Memory B cell (primary cell): ENCODE data around the gene C16orf46.
A peak's percentile ranks its signal among the peaks of the same experiment; 100 is the strongest.
"Not testable (repeated sequence)": the region's sequence is repeated elsewhere in the genome, so short reads cannot be mapped to it uniquely, and the experiment has no call there.

ENCODE experiments used
- ATAC-seq: fragments of 150-1000 bp; cut with Tn5 transposase; 2 replicates; pipeline ENCODE4 v1.10.0; 2021; ENCODE audit warnings: low read depth, mild to moderate bottlenecking, moderate library complexity
- DNase-seq, 2 donors: peaks; one replicate each; pipeline ENCODE4 v3.0.0; 2022; ENCODE audit warnings: low spot score in 2 of 2
- H3K27ac Mint-ChIP-seq: one replicate; pipeline ENCODE4 v1.8.0; 2022; ENCODE audit warnings: mild to moderate bottlenecking, moderate library complexity, mixed read lengths
- H3K27me3 Mint-ChIP-seq: one replicate; pipeline ENCODE4 v1.8.0; 2022; ENCODE audit warnings: mixed read lengths
- H3K36me3 Mint-ChIP-seq: one replicate; pipeline ENCODE4 v1.8.0; 2022; ENCODE audit warnings: mild to moderate bottlenecking, mixed read lengths
- H3K4me1 Mint-ChIP-seq: one replicate; pipeline ENCODE4 v1.8.0; 2022; ENCODE audit warnings: mixed read lengths
- H3K4me3 Mint-ChIP-seq: one replicate; pipeline ENCODE4 v1.8.0; 2022; ENCODE audit warnings: mild to moderate bottlenecking, moderate library complexity, mixed read lengths
- H3K9me3 Mint-ChIP-seq: one replicate; pipeline ENCODE4 v1.8.0; 2022; ENCODE audit warnings: mixed read lengths

The C16orf46 gene, protein sequence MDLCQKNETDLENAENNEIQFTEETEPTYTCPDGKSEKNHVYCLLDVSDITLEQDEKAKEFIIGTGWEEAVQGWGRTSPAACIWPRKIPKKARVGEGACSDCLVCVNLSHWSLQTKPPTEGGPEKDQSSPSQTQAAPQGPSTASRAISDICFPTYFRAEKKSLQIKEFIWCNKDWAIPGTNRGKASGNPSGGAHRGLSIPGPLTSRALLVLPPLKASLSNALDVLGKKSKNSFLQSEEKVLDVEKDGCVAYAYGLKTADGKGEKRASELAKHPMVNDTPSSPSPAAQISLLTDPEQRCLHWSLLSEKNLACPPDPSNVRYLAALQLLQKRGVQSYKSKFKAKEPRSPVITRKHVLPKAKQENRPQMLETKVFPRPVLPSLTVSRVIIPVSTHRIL

DNA sequence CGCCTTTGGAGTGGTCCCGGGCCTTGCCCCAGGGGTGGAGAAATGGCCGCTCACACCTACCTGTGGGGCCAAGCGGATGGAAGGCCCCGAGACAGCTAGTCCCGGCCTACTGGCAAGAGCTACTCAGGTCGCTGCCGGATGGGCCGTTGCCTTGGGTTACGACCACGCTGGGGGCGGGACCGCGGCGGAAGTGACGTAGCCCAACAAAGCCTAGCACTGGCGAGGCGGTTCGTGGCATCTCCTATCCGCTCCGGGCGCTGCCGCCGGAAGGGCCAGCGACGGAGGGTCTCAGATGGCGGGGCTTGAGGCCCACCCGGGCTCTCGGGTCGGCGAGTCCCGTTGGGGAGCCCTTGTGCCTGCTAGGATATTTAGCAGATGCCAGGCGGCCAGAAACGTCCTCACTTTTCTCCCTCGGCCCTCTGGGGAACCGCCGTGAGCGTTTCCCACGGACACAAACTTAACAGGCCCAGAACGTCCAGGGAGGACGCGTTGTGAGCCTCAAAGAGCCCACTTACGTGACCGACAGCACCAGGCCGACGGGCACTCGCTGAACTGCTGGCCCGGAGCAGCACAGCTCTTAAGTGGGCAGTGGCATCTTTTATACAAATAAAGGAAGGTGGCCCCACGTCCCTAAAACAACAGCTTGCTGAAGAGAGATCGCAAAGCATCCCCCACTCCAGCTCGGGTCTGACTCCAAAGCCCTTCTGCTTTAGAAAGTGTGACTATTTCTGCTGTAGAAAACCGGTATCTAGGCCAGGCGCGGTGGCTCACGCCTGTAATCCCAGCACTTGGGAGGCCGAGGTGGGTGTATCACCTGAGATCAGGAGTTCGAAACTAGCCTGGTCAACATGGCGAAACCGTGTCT is at the start of gene C16orf46:
C16orf46 (minus strand) TSS at position 163 of the 865 bp plus-strand sequence. CDS start 13,283 bp downstream, outside the sequence.
- Mint-ChIP-seq H3K4me3 (peak within 1 kb of the TSS; percentile 25), H3K36me3 (no peaks in the 10 kb centered on the region), H3K27ac (no peak within 1 kb of the TSS), H3K9me3 (no peaks in the 10 kb centered on the region), H3K4me1 (no peaks in the 10 kb centered on the region), H3K27me3 (no peaks in the 10 kb centered on the region)
- DNase-seq: peak in 1 of 2 donors; percentile 98
- ATAC-seq: peak; percentile 81

- no peak overlapping the region for H3K27ac Mint-ChIP-seq
- H3K36me3 Mint-ChIP-seq: no peaks in the 10 kb centered on the region
- H3K27me3 Mint-ChIP-seq: peaks cover 11% of the 10 kb centered on the region
- DNase-seq (no peak), ATAC-seq (no peak)
- H3K4me1 Mint-ChIP-seq: no peaks in the 10 kb centered on the region
- H3K4me3 Mint-ChIP-seq: no peak overlapping the region
- H3K9me3 Mint-ChIP-seq: peaks cover 2% of the 10 kb centered on the region
These were observed 46.2 kb upstream of the C16orf46 start for GRCh38 chr16:81123092-81123852.

DNA sequence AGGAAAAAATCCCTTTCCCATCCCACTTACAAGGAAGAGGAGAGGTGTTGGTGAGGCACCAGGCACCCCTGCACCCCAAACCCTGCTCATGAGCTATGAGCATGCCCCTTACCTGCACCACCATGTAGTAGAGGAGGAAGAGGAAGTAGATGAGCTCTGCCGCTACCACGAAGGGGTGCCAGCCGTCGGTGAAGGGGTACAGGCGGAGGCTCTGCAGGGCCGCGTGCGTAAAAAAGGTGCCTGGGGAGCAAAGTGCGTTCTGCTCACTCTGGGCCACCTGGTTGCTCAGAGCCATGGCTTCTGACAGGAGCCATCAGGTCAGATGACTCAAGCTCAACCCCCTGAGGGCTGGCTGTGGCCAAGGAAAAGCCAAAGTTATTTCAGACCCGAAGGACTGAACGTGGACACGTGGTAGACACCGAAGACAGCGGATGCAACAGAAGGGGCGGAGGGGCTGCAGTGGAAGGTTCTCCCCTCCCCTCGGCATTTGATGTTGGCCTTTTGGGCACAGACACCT is 44.5 kb upstream of the C16orf46 start:
- ATAC-seq (no peak), DNase-seq (no peak)
- Mint-ChIP-seq H3K4me3 (no peak overlapping the region), H3K36me3 (no peaks in the 10 kb centered on the region), H3K27ac (no peak overlapping the region), H3K4me1 (no peaks in the 10 kb centered on the region), H3K27me3 (peaks cover 11% of the 10 kb centered on the region), H3K9me3 (peaks cover 2% of the 10 kb centered on the region)

DNA sequence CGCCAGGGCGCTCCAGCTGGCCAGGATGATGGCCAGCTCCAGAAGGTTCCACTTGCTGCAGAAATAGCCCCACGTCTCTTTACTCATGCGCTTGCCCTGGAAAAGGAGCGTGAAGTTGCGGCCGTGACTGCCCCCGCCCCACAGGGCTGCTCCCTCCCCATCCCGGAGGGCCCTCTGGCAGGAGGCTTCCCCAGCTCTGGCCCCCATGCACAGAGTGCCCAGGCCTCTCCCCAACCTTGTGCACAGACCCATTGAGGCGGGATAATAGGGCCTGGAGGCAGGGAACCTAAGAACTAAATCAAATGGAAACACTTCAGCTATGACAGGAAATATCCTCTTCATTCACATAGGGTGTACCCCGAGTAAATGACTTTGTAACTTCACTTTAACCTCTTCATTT is 40.4 kb upstream of the C16orf46 start:
- no peaks in the 10 kb centered on the region for H3K36me3 Mint-ChIP-seq
- H3K4me3 Mint-ChIP-seq: no peak overlapping the region
- H3K9me3 Mint-ChIP-seq: peaks cover 2% of the 10 kb centered on the region
- no peak for ATAC-seq
- no peak for DNase-seq
- H3K4me1 Mint-ChIP-seq: no peaks in the 10 kb centered on the region
- H3K27ac Mint-ChIP-seq: no peak overlapping the region
- peaks cover 12% of the 10 kb centered on the region for H3K27me3 Mint-ChIP-seq

DNA sequence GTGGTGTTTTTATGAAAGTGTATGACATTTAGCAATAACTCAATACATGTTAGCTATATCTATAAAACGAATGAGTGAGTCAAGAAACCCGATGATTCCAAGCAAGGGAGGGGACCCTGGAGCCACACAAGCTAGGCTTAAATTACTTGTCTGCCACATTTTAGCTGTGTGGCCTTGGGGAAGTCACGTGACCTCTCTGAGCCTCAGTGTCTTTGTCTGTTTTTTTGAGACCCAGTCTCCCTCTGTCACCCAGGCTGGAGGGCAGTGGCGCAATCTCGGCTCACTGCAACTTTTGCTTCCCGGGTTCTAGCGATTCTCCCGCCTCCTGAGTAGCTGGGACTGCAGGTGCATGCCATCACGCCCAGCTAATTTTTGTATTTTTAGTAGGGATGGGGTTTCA is 39.2 kb upstream of the C16orf46 start:
- DNase-seq: no peak
- H3K9me3 Mint-ChIP-seq: peaks cover 2% of the 10 kb centered on the region
- H3K27me3 Mint-ChIP-seq: peaks cover 13% of the 10 kb centered on the region
- no peaks in the 10 kb centered on the region for H3K4me1 Mint-ChIP-seq
- no peak for ATAC-seq
- H3K4me3 Mint-ChIP-seq: no peak overlapping the region
- peak overlapping the region; percentile 64 for H3K27ac Mint-ChIP-seq
- H3K36me3 Mint-ChIP-seq: no peaks in the 10 kb centered on the region

DNA sequence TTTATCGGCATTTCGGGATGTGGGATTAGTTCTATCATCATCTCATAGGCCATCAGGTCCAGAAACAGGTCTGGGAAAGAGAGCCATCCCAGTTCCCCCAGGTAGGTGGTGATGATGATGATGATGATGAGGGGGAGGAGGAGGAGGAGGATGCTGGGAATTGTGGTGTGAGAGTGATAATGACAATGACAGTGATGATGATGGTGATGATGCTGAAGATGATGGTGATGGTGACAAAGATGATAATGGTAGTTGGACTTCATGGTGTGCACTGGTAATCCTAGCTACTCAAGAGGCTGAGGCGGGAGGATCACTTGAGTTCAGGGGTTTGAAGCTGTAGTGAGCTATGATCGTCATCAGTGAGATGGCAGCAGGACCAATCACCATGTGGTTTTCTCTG is 35.4 kb upstream of the C16orf46 start:
- Mint-ChIP-seq H3K27ac (no peak overlapping the region), H3K4me1 (no peaks in the 10 kb centered on the region), H3K36me3 (no peaks in the 10 kb centered on the region), H3K27me3 (peaks cover 13% of the 10 kb centered on the region), H3K9me3 (no peaks in the 10 kb centered on the region), H3K4me3 (no peak overlapping the region)
- DNase-seq: no peak
- ATAC-seq: no peak

DNA sequence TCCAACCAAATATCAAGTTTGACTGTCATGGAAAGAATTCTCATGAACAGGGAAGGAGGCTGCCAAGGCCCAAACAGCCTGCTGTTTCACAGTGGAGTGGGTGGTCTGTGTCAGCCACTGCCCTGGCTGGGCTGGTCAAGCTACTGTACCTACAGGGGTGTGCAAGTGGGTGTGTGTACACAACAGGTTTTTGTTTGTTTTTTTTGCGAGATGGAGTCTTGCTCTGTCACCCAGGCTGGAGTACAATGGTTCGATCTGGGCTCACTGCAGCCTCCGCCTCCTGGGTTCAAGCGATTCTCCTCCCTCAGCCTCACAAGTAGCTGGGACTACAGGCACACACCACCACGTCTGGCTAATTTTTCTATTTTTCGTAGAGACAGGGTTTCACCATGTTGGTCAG is 32.2 kb upstream of the C16orf46 start:
- not testable (repeated sequence) for H3K4me3 Mint-ChIP-seq, H3K4me1 Mint-ChIP-seq, DNase-seq, ATAC-seq, H3K36me3 Mint-ChIP-seq, H3K9me3 Mint-ChIP-seq, H3K27ac Mint-ChIP-seq
- peaks cover 14% of the 10 kb centered on the region for H3K27me3 Mint-ChIP-seq

DNA sequence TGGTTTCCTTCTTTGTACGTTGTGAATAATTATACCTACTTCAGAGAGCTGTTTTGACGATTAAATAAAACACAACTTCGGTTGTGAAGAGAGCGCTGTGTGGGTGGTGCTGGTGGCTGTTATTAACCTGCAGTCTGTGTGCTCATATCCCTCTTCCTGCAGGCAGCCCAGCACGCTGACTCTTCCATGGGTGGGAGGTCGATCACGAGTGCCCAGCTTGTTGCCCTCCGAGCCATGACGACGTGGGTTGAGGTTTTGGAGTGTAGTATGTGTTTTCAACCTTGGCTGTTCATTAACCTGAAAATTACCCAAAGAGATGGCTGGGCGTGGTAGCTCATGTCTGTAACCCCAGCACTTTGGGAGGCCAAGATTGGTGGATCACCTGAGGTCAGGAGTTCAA is 30.5 kb upstream of the C16orf46 start:
- Mint-ChIP-seq H3K4me1 (no peaks in the 10 kb centered on the region), H3K27ac (no peak overlapping the region), H3K27me3 (peaks cover 13% of the 10 kb centered on the region), H3K36me3 (no peaks in the 10 kb centered on the region), H3K4me3 (no peak overlapping the region), H3K9me3 (no peaks in the 10 kb centered on the region)
- ATAC-seq (no peak), DNase-seq (no peak)

GRCh38 chr16:81106826-81107503 is 29.9 kb upstream of the C16orf46 start:
- no peaks in the 10 kb centered on the region for H3K9me3 Mint-ChIP-seq
- DNase-seq (no peak), ATAC-seq (no peak)
- H3K4me1 Mint-ChIP-seq: no peaks in the 10 kb centered on the region
- no peak overlapping the region for H3K27ac Mint-ChIP-seq
- no peak overlapping the region for H3K4me3 Mint-ChIP-seq
- H3K36me3 Mint-ChIP-seq: no peaks in the 10 kb centered on the region
- H3K27me3 Mint-ChIP-seq: peaks cover 12% of the 10 kb centered on the region

DNA sequence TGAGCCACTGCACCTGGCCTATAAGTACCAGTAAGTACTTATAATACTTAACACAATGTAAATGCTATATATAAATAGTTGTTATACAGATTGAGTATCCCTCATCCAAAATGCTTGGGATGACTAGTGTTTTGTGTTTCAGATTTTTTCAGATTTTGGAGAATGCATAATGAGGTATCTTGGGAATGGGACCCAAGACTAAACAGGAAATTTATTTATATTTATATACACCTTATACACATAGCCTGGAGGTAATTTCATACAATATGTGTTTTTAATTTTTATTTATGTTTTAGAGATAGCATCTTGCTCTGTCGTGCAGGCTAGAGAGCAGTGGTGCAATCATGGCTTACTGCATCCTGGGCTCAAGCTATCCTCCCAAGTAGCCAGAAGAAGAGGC is 28.9 kb upstream of the C16orf46 start:
- DNase-seq (no peak), ATAC-seq (no peak)
- no peaks in the 10 kb centered on the region for H3K36me3 Mint-ChIP-seq
- H3K4me3 Mint-ChIP-seq: no peak overlapping the region
- H3K27me3 Mint-ChIP-seq: peaks cover 12% of the 10 kb centered on the region
- no peaks in the 10 kb centered on the region for H3K4me1 Mint-ChIP-seq
- H3K9me3 Mint-ChIP-seq: no peaks in the 10 kb centered on the region
- H3K27ac Mint-ChIP-seq: no peak overlapping the region

GRCh38 chr16:81101702-81102101 is 24.7 kb upstream of the C16orf46 start:
- Mint-ChIP-seq H3K4me3 (no peak overlapping the region), H3K9me3 (no peaks in the 10 kb centered on the region), H3K27me3 (no peaks in the 10 kb centered on the region), H3K4me1 (no peaks in the 10 kb centered on the region), H3K36me3 (no peaks in the 10 kb centered on the region), H3K27ac (no peak overlapping the region)
- DNase-seq (no peak), ATAC-seq (no peak)

DNA sequence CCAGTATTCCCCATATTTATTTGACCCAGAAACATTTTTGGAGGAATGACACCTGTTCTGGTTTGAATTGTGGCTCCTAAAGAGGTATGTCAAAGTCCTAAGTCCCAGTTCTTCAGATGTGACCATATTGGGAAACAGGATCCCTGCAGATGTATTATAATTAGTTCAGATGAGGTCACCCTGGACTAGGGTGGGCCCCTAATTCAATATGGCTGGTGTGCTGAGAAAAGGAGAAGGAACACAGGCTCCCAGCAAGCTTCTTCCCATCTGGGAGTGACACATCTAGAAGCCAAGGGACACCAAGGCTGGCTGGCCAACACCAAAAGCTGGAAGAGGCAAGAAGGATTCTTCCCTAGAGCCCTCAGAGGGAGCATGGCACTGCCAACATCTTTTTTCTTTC is 22.9 kb upstream of the C16orf46 start:
- peaks cover 3% of the 10 kb centered on the region for H3K4me1 Mint-ChIP-seq
- ATAC-seq (no peak), DNase-seq (no peak)
- H3K27me3 Mint-ChIP-seq: no peaks in the 10 kb centered on the region
- H3K9me3 Mint-ChIP-seq: peaks cover 1% of the 10 kb centered on the region
- H3K27ac Mint-ChIP-seq: no peak overlapping the region
- no peaks in the 10 kb centered on the region for H3K36me3 Mint-ChIP-seq
- H3K4me3 Mint-ChIP-seq: no peak overlapping the region

DNA sequence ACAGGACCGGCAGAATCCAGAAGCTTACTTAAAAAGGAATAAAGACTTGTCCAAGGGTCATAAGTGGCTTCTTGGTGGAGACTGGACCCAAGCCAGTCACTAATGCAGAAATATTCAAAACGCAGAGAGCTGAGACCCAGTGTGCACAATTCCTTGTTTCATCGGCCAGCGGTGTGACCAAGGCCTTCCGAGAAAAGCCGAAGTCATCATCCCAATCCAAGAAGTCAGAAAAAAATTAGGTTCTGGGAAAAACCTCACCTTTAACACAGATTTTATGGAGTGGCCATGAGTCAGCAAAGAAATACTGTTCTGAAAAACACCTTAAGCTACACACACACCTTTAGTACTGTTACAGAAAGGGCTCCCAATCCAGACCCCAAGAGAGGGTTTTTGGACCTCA is 20.2 kb upstream of the C16orf46 start:
- H3K36me3 Mint-ChIP-seq: no peaks in the 10 kb centered on the region
- ATAC-seq (no peak), DNase-seq (no peak)
- peaks cover 5% of the 10 kb centered on the region for H3K4me1 Mint-ChIP-seq
- H3K9me3 Mint-ChIP-seq: peaks cover 1% of the 10 kb centered on the region
- no peaks in the 10 kb centered on the region for H3K27me3 Mint-ChIP-seq
- no peak overlapping the region for H3K4me3 Mint-ChIP-seq
- H3K27ac Mint-ChIP-seq: no peak overlapping the region
